ENCODE measurements around the gene PDE8A. TPM values are rescaled to one million over a fixed set of nuclear protein-coding genes. Genes with fewer than 3 reads are reported as not detected.

Gene PDE8A
- total and polyA plus RNA-seq, 2 of the 13 experiments (the other 11 are each of a cell fraction or from before 2014, with no cell fraction given), result 26.3 to 48.5 TPM

DNA sequence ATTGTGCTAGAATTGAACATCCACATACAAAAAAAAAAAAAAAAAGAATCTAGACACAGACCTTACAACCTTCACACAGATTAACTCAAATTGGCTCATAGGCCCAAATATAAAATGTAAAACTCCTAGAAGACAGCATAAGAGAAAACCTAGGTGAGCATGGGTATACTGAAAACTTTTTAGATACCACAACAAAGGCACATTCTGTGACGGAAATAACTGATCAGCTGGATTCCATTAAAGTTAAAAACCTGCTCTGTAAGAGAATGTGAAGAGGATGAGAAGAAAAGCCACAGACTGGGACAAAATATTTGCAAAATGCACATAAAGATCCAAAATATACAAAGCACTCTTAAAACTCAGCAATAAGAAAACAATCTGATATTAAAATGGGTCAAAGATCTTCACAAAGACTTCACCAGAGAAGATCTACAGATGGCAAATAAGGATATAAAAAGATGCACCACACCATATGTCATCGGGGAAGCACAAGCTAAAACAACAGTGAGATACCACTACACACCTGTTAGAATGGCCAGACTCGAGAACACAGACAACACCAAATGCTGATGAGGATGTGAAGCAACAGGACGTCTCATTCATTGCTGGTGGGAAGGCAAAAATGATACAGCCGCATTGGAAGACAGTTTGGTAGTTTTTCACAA is 167.9 kb downstream of the PDE8A start (continued):
- TF ChIP-seq DMAP1 (CRISPR knock-in tag; IDR thresholded peaks at IDR 0.05) (no peak), ZNF674 (CRISPR knock-in tag; IDR thresholded peaks at IDR 0.05; ENCODE audit: low read depth) (no peak), ZBTB44 (CRISPR knock-in tag; IDR thresholded peaks at IDR 0.05) (no peak), NR2F2 (IDR thresholded peaks at IDR 0.05; ENCODE audit: borderline replicate concordance, low read depth) (no peak)
- TF ChIP-seq, protein P1, sequence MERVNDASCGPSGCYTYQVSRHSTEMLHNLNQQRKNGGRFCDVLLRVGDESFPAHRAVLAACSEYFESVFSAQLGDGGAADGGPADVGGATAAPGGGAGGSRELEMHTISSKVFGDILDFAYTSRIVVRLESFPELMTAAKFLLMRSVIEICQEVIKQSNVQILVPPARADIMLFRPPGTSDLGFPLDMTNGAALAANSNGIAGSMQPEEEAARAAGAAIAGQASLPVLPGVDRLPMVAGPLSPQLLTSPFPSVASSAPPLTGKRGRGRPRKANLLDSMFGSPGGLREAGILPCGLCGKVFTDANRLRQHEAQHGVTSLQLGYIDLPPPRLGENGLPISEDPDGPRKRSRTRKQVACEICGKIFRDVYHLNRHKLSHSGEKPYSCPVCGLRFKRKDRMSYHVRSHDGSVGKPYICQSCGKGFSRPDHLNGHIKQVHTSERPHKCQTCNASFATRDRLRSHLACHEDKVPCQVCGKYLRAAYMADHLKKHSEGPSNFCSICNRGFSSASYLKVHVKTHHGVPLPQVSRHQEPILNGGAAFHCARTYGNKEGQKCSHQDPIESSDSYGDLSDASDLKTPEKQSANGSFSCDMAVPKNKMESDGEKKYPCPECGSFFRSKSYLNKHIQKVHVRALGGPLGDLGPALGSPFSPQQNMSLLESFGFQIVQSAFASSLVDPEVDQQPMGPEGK (CRISPR knock-in tag; IDR thresholded peaks at IDR 0.05), result no peak

GRCh38 chr15:85150130-85150480 is 168.4 kb downstream of the PDE8A start:
- in situ Hi-C loops (cut with HindIII; ENCODE audit: extremely low pct_ligation_motif_present, low pct_unique_long_range_greater_than_20kb), result loop anchor here (25.0 kb wide), 1 partner anchor 313 kb away; no protein-coding TSS in a partner anchor
- DNase-seq (ENCODE audit: low spot score) (no peak), FAIRE-seq (no peak), ATAC-seq (no peak)
- CTCF ChIA-PET (ENCODE audit: low intra/inter-chr PET ratio, low total read pairs), result no interaction called here
- Histone ChIP-seq H3K36me3 (replicated peaks in 1 of 2; ENCODE audit: control insufficient read depth in 1 of 2, insufficient read depth in 2 of 2, low read length in 2 of 2) (no peaks in the 10 kb centered on the region), H2AFZ (ENCODE audit: low read length) (no peak overlapping the region), H3K27ac (ENCODE audit: extremely low read length, insufficient read depth, low read length) (no peak overlapping the region), H3K4me1 (ENCODE audit: insufficient read depth, low read length) (no peaks in the 10 kb centered on the region), H4K20me1 (ENCODE audit: insufficient read depth, low read length) (no peaks in the 10 kb centered on the region), H3K79me2 (ENCODE audit: insufficient read depth, low read length) (no peaks in the 10 kb centered on the region), H3K9me3 (ENCODE audit: low read length) (no peaks in the 10 kb centered on the region), H3K4me3 (replicated peaks in 1 of 3; ENCODE audit: insufficient read depth in 1 of 3, low read depth in 2 of 3, low read length in 3 of 3) (no peak overlapping the region), H3K4me2 (ENCODE audit: low read depth, low read length) (no peak overlapping the region), H3K27me3 (ENCODE audit: control insufficient read depth in 1 of 2, insufficient read depth in 2 of 2, low read length in 2 of 2) (0 out of 5 replicates have a peak, but pooled peaks cover 0 to 9% of the 10 kb centered on the region in 2 experiments), H3K9ac (ENCODE audit: insufficient read depth, low read depth, low read length) (no peak overlapping the region)
- 19% methylated on average over 2 of the region's 2 CpGs for WGBS (ENCODE audit: low lambda C conversion rate)
- POLR2A ChIA-PET, result no interaction called here
- intact Hi-C loops (cut with micrococcal nuclease; ENCODE audit: unreplicated experiment), result no loop called here
- BruUV-seq (replicated peaks), result no TSS peak
- TF ChIP-seq MEIS2 (CRISPR knock-in tag; IDR thresholded peaks at IDR 0.05) (no peak), NR2F1 (CRISPR knock-in tag; IDR thresholded peaks at IDR 0.05) (no peak), AHR (CRISPR knock-in tag; IDR thresholded peaks at IDR 0.05) (no peak), ZNF549 (CRISPR knock-in tag; IDR thresholded peaks at IDR 0.05) (no peak), MATR3 (CRISPR knock-in tag; IDR thresholded peaks at IDR 0.05) (no peak), ATF5 (CRISPR knock-in tag; IDR thresholded peaks at IDR 0.05; ENCODE audit: low read depth) (no peak), LCORL (IDR thresholded peaks at IDR 0.05) (no peak), LCORL (CRISPR knock-in tag; IDR thresholded peaks at IDR 0.05) (no peak), ZNF296 (CRISPR knock-in tag; conservative IDR thresholded peaks at IDR 0.05) (no peak), SP4 (CRISPR knock-in tag; IDR thresholded peaks at IDR 0.05) (no peak)
- TF ChIP-seq, protein P2, sequence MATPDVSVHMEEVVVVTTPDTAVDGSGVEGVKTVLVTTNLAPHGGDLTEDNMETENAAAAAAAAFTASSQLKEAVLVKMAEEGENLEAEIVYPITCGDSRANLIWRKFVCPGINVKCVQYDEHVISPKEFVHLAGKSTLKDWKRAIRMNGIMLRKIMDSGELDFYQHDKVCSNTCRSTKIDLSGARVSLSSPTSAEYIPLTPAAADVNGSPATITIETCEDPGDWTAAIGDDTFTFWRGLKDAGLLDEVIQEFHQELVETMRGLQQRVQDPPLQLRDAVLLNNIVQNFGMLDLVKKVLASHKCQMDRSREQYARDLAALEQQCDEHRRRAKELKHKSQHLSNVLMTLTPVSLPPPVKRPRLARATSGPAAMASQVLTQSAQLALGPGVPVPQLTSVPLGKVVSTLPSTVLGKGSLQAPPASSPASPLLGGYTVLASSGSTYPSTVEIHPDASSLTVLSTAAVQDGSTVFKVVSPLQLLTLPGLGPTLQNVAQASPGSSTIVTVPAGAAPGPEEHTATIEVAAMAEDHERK (CRISPR knock-in tag; IDR thresholded peaks at IDR 0.05; ENCODE audit: low read depth), result no peak
